Mucosa of descending colon (tissue), 3 donors: Measurements from ENCODE around the gene LTA4H. TPM values are rescaled to one million over a fixed set of nuclear protein-coding genes. Genes with fewer than 3 reads are reported as not detected.

ENCODE experiments used
- ATAC-seq: fragments of 200-7000 bp; cut with Tn5 transposase; one replicate; pipeline ENCODE4 v1.9.1; 2020; ENCODE audit warnings: mild to moderate bottlenecking, moderate library complexity
- DNase-seq, 3 donors: peaks; one replicate each; pipeline ENCODE4 v3.0.0-alpha.2; 2020
- H3K36me3 ChIP-seq: fragments of 200-600 bp; one replicate; pipeline ENCODE4 v1.8.0; 2021; ENCODE audit warnings: low read depth, mild to moderate bottlenecking
- H3K4me1 ChIP-seq: fragments of 200-600 bp; one replicate; pipeline ENCODE4 v1.8.0; 2021; ENCODE audit warnings: low read depth, mild to moderate bottlenecking
- H3K4me3 ChIP-seq: fragments of 200-600 bp; one replicate; pipeline ENCODE4 v1.8.0; 2021; ENCODE audit warnings: mild to moderate bottlenecking
- H3K9me3 ChIP-seq: fragments of 200-600 bp; one replicate; pipeline ENCODE4 v1.8.0; 2021; ENCODE audit warnings: mild to moderate bottlenecking
- CTCF ChIP-seq: fragments of 200-600 bp; IDR thresholded peaks from one replicate; pipeline ENCODE4 v1.8.0; 2022; ENCODE audit warnings: antibody characterized with exemption, mild to moderate bottlenecking
- intact Hi-C, 2 donors: fragments of 100-400 bp; cut with DNase I in 1 of 2; cut with micrococcal nuclease in 1 of 2; formaldehyde crosslinking; loops; one replicate each; pipeline versions ENCODE4 v1.11.0 to v1.11.1; 2022; cut with DNase I, micrococcal nuclease
- total RNA-seq, 3 donors: library from RNA; stranded (reverse); fragmentation: NEBNext Ultra II Directional in 2 of 3; extraction: Animal tissue kit (Norgen Biotek cat#: 25700) in 2 of 3; gene quantifications; one replicate each; pipeline versions ENCODE4 v1.2.1 to v1.2.4, GENCODE V29; 2021 to 2023
- donor health status: DM: no; HTN: no; CAD: no; lungs with moderate emphysema.
- donor health status: DM: no; HTN: no; CAD: no.
- donor health status: DM: no; HTN: yes; CAD: no.

Gene LTA4H
- total RNA-seq, 3 donors from 2014 or later = 52.8 to 68.2 (median 56.9) TPM

GRCh38 chr12:96028538-96028937, 6.8 kb downstream of the LTA4H start:
- H3K9me3 ChIP-seq = no peaks in the 10 kb centered on the region
- no peak for TF ChIP-seq CTCF
- no peaks in the 10 kb centered on the region for H3K36me3 ChIP-seq
- H3K4me3 ChIP-seq = no peak overlapping the region
- DNase-seq (no peak), ATAC-seq (no peak)
- intact Hi-C loops = no loop called here
- peaks cover 7% of the 10 kb centered on the region for H3K4me1 ChIP-seq

- intact Hi-C loops = no loop called here
- Histone ChIP-seq H3K9me3 (no peaks in the 10 kb centered on the region), H3K36me3 (no peaks in the 10 kb centered on the region), H3K4me1 (no peaks in the 10 kb centered on the region), H3K4me3 (no peak overlapping the region)
- DNase-seq (no peak), ATAC-seq (no peak)
- TF ChIP-seq CTCF = no peak
These were observed 9.1 kb downstream of the LTA4H start for GRCh38 chr12:96026331-96026730.

GRCh38 chr12:96025518-96025917, 9.9 kb downstream of the LTA4H start:
- ATAC-seq (no peak), DNase-seq (no peak)
- Histone ChIP-seq H3K4me3 (no peak overlapping the region), H3K36me3 (no peaks in the 10 kb centered on the region), H3K9me3 (no peaks in the 10 kb centered on the region), H3K4me1 (no peaks in the 10 kb centered on the region)
- intact Hi-C loops = no loop called here
- no peak for TF ChIP-seq CTCF

- H3K4me1 ChIP-seq = no peaks in the 10 kb centered on the region
- no peak for TF ChIP-seq CTCF
- ATAC-seq (peak; percentile 46), DNase-seq (no peak)
- no peaks in the 10 kb centered on the region for H3K36me3 ChIP-seq
- H3K4me3 ChIP-seq = no peak overlapping the region
- intact Hi-C loops = no loop called here
- H3K9me3 ChIP-seq = no peaks in the 10 kb centered on the region
These were observed 14.9 kb downstream of the LTA4H start for GRCh38 chr12:96020314-96021003.

- intact Hi-C loops = no loop called here
- ATAC-seq (peak; percentile 21), DNase-seq (peak in 1 of 3 donors; percentile 35)
- Histone ChIP-seq H3K4me1 (no peaks in the 10 kb centered on the region), H3K36me3 (no peaks in the 10 kb centered on the region), H3K9me3 (no peaks in the 10 kb centered on the region), H3K4me3 (no peak overlapping the region)
- TF ChIP-seq CTCF = no peak
These were observed 19.7 kb downstream of the LTA4H start for GRCh38 chr12:96015672-96016071.
